SHP77 (cell line): ENCODE data around the gene IFT81.

Experiments used
- DNase-seq, 2 experiments: peaks; one replicate each; lab custom pipeline; 2025; lab: John Stamatoyannopoulos, UW

Gene IFT81

DNA sequence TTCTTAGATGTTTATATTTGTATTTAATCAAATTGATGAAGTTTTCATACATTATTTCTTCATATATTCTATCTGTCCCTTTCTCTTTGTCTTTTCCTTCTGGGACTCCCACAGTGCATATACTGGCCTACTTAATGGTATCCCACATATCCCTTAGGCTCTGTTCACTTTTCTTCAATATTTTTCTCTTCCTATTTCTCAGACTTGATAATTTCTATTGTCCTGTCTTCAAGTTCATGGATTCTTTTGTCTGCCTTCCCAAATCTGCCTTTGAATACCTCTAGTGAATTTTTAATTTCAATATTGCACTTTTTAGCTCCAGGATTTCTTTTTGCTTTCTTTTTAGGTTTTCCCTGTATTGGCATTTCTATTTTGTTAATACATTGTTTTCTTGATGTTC lies 33.4 kb downstream of the IFT81 start:
- no peak for DNase-seq

DNA sequence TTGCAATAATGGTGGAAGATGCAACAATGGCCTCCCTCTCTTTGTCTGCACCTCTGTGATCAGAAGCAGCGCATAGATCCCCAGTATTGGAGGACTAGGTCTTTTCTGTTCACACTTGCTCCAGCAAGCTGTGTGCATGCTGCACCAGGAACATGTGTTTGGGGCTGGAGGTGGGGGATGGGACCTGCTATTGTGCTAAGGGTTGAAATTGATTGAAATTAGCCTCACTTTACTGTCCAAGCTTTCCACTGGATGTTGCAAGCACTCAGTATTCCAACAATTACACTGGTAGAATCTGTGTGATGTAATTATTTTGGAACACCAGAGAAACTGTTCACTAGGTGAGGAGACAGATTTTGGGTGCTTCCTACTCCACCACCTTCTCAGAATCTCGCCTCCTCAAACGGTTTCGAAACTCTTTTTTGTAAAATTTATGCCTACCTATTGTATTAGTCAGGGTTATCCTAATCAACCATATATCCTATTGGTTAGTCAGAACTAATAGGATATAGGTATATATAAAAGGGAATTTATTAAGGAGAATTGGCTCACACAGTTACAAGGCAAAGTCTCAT lies 35.6 kb downstream of the IFT81 start:
- DNase-seq: no peak

DNA sequence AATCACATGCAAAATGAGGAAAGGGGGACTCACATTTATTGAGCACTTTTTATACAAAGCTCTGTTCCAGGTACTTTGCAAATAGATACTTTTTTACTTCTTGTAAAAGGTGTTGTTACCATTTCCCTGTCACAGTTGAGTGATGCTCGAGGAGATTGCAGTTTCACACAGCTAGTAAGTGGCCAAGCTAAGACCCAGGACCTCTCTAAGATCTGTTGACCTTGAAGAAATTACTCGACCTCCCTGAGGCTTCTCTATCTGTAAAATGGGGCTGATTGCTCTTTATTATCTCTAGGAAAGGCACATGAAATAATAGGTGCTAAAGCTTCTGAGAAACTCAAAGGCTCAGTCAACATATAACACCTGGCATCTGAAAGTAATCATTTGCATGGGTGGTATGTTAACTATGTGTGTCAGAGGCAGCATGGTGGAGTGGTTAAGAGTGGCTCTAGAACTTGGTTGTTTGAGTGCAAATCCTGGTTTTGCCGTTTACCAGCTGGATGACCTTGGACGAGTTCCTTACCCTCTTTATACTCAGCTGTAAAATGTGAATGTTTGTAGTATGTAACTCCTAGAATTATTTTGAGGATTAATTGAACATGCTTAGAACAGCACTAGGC lies 41.5 kb downstream of the IFT81 start:
- no peak for DNase-seq

DNA sequence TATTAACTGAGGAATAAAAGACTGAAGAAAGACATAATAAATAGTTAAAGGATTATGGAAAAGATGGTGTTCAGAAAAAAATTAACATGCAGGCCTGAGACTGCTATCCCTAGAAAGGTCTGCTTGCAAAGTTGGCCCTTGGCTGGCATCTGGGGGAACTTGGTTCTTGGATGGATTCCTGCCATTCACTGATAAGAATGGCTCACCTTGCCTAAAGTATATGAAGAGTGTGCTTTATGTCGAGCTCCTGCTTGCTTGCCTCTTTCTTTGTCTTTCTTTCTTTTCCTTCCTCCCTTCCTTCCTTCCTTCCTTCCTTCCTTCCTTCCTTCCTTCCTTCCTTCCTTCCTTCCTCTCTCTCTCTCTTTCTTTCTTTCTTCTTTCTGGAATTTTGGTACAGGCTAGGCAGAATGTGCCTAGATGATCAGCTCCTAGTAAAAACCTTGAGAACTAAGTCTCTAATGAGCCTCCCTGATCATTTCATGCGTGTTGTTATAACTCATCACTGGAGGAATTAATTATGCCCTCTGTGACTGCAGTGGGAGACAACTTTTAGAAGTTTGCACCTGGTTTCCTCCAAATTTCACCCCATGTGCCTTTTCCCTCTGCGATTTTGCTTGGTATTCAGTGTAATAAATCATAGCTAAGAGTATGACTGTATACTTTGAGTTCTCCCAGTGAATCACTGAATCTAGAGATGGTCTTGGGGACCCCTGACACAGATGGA lies 44.7 kb downstream of the IFT81 start:
- DNase-seq: no peak

DNA sequence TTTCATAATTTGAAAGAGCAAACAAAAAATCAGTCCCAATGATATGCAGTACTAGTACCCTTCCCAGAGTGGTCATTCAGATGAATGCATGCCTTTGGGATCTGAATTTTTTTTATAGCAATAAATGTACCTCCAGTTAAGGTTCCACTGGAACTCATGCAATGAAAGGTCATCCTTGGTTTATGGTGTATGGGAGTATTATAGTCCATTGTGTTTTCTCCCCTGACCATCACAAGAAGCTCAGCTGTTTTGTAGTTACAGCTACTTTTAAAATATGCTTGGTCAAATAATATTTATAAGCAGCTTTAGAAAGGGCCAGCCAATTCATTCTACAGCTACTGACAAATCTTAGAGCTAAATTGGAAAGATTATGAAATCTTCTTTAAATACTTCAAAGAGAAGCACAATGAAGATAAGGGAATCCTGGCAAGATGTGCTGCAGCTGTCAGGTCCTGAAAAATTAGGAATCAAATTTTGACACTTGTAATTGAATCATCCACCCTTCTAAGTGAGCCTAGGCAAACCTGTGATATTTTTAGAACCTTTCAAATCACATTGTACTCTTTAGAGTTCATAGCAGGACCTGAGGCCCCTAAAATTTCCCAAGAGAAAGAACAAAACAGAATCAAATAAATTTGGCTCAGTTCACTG lies 46.5 kb downstream of the IFT81 start:
- DNase-seq: no peak

DNA sequence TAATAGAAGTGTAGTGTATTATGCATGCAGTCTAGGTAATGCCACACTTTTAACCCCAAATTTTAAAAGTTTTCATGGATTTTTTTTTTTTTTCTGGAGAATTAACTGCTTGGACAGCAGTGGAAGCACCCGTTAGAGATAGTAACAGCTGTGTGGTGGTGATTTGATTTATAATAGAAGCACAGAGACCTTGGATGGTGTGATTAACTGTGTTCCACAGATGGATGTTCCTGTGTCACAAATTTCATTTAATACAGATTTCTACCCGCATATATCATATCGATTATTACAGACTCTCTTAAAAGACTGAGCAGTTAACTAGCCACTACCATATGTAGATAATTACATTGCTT lies 47.0 kb downstream of the IFT81 start:
- no peak for DNase-seq

DNA sequence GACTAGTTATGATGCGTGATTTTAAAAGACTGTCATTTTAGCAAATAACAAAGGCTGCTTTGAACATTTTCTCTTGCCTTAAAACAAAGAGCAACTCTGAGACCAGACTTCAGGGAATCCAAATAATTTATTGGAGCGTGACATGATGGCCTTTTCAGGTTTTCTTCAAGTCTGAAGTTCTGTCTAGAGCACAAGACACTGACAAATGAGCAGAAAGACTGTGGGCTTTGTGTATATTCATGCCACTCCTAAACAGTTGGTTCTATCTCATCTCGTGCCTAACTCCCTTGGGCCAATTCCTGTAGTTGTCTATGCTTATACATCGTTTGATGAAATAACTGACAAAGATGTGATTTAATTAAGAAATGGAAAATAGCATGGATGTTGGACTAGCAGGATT lies 47.5 kb downstream of the IFT81 start:
- no peak for DNase-seq

DNA sequence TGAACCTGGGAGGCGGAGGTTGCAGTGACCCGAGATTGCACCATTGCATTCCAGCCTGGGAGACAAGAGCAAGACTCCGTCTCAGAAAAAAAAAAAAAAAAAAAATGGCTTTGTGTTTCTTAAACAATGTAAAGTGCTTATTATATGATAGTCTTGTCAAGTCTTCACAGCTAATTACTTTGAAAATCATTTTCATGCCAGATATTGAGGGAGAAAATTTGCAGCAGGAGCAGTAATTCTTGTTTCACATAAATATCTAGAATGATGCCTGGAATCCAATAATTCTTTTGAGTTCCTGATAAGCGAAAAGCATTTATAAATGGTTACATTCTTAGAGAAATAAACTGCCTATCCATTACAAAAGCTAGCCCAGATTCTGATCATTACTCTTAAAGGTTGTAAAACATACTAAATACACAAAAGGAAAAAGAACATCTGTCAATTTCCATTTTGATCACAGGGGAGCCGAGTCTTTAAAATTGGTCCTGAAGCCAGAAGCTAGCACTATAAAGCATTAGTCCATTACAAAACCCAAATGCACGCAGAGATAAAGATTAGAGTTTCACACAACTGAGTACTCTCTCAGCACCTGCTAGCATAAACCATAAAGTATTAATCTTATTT lies 50.3 kb downstream of the IFT81 start:
- DNase-seq: no peak

DNA sequence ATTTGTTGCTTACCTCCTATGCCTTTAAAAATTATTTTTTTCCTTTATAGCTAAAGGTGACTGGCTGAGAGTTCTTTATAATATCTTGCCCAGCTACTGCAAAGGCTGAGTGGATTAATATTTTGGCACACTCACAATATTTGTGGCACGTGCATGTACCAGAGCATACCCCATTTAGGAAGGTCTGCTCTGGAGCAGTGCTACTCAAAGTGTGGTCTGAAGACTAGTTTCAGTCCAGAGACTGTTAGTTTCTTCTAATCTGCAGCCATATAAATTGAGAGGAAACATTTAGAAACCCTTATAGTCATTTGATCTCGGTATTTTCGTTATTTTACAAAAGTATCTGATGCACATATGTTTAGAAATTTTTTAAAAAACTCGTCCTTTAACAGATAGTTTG lies 51.0 kb downstream of the IFT81 start:
- DNase-seq: no peak

DNA sequence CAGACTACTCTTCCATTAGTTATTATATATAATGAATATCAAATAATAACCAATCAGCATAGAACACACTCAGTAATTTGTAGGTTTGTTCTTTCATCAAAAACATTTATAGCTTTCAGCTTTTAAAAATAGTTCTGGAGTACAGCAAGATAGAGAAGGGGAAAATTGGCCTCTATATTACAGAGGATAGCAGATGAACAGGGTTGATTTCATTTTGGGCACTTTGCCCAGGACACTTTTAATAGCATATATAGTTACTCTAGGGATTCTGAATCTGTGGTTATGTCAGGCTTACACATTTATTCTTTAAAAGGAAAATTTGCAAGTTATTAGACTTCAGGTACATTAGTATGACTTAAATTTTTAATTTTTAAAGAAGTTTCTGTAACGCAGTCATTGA lies 52.6 kb downstream of the IFT81 start:
- DNase-seq: no peak

DNA sequence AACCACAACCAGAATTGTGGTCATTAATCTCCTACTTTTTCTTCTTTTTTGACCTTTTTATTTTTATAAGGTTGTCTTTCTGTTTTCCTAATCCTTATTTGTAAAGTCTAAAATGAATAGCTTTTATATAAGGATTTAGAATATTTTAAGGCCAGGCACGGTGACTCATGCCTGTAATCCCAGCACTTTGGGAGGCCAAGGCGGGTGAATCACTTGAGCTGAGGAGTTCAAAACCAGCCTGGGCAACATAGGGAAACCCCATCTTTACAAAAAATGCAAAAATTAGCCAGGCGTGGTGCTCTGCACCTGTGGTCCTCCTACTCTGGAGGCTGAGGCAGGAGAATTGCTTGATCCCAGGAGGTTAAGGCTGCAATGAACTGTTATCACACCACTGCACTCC lies 55.1 kb downstream of the IFT81 start:
- DNase-seq: no peak

DNA sequence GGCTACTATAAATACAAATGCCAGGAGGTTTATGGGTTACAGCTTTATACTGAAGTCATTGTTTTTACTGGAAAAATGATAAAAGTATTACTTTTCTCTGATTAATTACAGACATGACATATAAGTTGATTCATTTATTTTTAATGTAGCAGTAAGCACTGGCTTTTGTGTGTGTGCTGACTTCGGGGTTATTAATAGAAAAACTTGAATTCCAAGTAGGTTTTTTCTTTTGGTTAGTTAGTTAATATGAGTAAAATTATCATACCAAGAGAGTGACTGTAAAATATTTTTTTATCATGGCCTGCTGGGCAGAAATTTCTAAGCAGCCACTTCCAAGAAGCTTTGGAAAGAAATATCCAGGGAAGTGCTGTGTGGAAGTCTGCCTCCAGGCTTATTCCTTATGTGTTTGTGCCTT lies 56.4 kb downstream of the IFT81 start:
- DNase-seq: no peak

DNA sequence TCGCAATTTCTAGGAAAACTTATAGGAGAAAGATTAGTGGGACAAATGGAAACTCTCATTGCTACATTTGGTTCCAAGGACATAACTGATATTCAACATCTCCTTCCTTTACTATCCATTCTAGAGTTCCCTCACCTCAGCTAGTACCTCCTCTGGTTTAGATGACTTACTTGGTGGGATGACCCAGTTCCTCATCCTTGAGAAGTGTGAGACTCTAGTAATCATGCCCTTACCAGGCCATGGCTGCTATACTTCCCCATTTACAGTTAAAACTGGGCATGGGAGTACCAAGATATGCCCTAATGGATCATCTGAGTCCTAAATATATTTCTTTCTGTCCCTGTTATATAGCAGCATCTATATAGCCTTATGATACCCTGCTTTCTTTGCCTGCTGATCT lies 58.1 kb downstream of the IFT81 start:
- no peak for DNase-seq

DNA sequence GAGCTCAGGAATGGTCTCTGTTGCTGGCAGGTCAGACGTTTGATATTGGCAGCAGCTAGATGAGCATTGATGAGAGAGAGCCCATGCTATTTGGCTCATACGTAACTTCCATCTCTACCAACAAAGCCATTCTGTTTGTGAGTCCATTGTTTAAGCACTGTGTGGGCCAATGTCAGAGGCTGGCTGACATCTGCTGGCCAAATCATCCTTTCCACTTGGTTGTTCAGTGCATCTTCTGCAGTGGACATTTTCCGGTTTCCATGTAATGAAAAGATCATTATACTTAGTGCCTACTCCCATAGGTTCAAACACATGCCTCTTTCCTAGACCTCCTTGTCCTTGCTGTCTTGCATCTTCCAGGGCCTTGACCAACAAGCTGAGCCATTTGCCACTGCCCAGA lies 59.2 kb downstream of the IFT81 start:
- DNase-seq: no peak

DNA sequence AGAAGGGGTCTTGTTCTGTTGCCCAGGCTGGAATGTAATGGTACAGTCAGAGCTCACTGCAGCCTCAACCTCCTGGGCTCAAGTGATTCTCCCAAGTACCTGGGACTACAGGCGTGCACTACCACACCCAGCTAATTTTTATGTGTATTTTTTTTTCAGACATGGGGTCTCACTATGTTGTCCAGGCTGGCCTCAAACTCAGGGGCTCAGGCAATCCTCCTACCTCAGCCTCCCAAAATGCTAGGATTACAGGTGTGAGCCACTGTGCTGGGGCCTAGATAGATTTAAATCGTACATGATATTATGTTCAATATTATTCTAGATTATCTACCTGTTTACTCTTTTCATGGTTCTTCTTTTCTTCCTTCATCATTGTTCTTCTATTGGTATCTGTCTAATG lies 61.5 kb downstream of the IFT81 start:
- DNase-seq: no peak

DNA sequence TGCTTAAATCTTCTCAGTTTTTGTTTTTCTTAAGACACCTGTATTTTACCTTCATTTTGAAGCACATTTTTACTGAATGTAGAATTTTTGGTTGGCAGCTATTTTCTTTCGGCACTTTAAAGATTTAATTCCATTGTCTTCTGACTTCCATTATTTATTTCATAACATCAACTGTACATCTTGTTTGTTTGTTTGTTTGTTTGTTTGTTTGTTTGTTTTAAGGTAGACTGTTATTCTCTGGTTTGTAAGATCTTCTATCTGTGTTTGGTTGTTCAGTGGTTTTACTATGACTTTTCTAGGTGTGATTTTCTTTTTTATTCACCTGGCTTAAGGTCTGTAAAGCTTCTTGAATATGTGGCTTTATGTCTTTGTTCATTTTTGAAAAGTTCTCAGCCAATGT lies 61.9 kb downstream of the IFT81 start:
- no peak for DNase-seq

DNA sequence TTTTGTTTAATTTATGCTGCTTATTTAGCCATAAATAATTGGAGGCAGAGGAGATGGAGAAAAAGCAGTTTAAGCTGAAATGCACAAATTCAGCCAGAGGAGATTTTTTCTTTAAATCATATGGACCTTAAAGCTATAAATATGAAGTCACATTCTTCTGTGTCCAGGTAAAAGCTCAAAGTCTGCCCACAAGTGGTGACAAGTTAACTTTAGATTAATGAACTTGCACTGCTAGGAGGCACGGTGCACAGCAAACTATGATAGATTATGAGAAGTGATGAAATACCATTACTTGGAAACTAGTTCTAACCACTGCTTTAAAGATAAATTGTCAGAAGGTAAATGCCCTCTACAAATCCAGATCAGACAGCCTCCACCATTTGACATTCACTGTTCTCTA lies 69.0 kb downstream of the IFT81 start:
- no peak for DNase-seq

DNA sequence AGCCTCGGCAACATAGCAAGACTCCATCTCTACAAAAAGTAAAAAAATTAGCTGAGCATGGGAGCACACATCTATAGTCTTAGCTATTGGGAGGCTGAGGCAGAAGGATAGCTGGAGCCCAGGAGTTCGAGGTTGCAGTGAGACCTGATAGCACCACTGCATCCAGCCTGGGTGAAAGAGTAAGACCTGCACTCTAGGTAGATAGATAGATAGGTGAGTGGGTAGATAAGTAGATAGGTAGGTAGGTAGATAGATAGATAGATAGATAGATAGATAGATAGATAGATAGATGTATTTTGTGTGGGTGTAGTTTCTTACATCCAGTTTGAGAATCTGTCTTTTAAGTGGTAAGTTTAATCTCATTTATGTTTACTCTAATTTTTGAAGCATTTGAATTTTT lies 72.8 kb downstream of the IFT81 start:
- no peak for DNase-seq

DNA sequence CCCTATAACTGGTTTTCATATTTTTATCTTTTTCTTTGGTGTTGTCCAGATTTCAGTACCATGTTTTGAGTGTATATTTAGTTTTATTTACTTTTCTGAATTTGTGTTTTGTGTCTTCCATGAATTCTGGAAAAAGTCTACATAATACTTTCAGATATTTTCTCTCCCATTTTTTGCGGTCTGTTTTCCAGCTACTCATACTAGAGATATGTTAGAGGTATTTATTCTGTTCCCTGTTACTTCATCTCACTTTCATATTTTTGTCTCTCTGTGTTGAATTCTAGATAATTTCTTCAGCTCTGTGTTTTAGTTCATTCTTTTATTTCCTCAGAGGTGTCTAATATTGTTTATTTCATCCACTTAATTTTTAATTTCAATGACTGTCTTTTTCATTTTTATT lies 74.2 kb downstream of the IFT81 start:
- DNase-seq: no peak

DNA sequence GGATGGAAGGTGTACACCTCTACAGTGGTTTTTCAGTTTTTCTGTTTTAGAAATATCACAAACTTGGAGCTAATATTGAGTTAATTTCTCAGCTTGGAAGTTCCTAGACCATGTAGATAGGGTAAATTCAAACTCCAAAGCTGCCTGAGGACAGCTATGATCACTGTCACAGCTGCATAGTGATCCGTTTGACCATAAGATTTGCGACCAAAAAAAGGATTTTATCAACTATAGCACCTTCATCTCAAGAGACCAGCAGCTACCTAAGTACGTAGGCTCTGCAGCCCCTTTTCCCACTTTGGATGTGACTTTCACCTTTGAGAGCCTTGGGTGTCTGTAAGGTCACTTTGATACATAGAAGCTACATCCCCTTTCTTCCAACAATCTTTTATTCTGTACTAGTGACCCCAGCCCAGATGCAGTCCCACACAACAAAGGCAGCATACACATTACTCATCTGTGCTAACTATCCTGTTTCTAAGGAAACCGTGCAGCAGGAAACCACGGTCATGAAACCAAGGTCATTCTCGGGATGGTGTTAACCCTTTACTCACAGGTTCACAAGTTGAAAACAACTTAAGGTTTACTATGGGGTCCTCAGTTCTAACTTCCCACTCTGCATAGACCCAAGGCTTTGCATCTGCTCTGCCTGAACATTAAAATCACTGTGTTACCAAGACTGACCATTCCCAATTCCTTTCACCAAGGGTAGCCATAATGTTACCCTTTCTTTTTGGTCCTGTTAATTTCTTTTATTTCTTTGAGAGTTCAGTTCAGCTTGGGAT lies 75.4 kb downstream of the IFT81 start:
- DNase-seq: peak in 1 of 2 experiments; percentile 6

DNA sequence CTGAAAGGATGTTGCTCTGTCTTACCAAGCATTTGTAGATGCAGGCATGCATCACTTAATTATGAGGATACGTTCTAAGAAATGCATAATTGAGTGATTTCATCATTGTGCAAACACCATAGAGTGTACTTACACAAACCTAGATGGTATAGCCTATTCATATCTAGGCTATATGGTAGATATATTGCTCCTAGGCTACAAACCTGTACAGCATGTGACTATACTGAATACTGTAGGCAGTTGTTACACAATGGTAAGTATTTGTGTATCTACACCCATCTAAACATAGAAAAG lies 75.9 kb downstream of the IFT81 start:
- no peak for DNase-seq

DNA sequence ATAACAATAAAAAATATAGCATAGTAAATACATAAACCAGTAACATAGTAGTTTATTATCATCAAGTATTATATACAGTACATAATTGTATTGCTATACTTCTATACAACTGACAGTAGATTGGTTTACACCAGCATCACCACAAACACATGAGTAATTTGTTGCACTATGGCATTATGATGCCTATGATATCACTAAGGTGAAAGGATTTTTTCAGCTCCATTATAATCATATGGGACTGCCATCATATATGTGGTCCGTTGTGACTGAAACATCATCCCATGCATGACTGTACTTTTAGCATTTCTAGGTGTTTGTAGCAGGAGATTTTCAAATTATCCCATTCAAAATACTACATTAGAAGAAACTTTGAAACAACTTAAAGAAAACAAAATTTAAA lies 77.8 kb downstream of the IFT81 start:
- DNase-seq: no peak
